GM19193 (cell line): Measurements from ENCODE around the gene ADAT1.

Experiments used
- POLR2A ChIP-seq: IDR thresholded peaks from 4 replicates; pipeline ENCODE4 v1.6.1; 2011; ENCODE audit not compliant: insufficient read depth, insufficient read length; ENCODE audit errors: extremely low read depth

ADAT1 gene

DNA sequence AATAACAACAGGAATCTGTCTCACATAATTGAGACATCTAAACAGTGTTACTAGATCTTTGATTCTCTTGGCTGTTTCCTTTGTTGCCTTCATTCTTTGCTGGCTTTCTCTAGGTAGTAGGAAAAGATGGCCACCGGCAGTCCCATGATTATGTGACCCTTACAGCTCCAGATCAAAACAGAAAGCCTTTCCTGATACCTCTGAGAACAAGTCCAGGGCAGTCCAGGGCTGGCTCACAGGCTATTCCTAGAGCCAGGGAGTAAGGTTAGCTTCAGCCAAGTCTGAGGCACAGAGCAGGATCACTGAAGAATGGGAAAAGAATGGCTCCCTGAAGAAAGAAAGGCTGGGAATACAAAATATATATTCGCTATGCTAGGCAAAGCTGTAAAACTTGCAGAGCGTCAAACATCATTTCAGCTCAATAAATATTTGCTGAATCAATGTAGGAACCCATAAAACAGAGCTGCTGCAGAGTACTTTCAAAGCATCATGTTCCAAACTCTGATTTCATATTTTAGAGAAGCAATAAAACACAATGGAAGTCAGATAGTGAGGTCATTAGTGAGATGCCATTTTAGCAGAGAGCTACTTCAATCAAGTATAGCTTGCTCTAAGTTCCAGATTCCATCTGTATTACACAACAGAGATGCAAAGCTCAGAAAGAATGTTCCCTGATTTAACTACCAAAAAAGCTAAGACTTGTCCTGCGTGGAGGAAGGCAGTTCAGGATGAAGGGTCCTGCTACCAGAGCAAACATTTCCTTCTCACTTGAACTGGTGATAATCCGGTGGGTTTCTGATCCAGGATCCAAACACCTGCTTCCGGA lies 23.4 kb downstream of the ADAT1 start:
- TF ChIP-seq POLR2A: no peak

DNA sequence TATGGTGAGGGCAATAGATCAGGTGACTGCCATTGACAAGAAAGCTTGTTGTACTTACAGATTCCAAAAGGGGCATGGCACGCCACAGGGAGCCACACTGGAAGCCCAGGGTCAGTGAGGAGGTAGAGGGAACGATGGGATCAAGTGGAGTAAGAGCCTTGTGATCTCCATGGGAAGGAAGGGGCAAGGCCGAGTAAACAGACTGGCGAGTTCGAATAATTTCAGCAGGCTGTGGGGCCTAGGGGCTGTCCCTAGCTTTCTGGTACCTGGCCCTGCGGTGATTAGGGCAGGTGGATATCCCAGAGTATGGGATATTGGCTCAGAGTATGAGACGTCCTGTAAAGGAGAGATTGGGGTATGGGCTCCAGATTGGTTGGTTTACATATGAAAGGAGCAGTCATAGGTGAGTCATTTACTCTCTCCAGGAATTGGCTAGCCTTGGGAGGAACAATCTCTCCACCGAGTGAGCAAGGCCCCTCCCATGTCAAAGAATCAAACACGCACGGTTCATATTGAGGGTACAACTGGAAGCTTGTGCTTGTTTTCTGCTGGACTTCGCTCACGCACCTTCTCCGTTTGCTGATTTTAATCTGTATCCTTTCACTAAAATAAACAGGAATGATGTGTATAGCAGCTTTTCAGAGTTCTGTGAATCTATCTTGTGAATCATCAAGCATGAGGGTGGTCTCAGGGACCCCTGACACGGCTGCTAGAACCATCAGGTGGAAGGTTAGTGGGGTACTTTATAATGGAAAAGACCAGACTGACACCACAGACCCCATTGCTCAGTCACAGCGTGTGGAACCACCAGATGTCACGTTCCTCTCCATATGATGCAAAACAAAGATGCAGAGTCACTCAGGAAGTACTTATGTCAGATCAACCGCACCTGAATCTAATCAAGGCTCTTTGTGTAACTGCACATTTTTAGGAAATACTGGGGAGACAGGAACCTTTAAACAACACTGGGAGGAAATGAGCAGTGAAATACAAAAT lies 29.0 kb downstream of the ADAT1 start:
- TF ChIP-seq POLR2A: no peak

DNA sequence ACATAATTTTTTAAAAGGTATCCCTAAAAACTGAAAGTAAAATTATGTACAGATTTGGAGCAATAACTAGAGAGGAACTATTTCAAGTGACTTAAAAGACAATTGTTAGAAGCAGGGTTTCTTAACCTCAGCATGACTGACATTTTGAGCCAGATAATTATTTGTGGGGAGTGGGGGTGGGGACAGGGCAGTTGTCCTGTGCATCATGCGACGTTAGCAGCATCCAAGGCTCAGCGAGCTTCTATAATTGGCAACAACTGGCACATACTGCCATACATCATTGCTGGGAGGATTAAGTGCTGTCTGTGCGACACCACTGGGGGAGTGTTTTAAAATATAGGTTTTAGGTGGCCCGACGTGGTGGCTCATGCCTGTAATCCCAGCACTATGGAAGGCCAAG lies 29.8 kb downstream of the ADAT1 start:
- no peak for TF ChIP-seq POLR2A

DNA sequence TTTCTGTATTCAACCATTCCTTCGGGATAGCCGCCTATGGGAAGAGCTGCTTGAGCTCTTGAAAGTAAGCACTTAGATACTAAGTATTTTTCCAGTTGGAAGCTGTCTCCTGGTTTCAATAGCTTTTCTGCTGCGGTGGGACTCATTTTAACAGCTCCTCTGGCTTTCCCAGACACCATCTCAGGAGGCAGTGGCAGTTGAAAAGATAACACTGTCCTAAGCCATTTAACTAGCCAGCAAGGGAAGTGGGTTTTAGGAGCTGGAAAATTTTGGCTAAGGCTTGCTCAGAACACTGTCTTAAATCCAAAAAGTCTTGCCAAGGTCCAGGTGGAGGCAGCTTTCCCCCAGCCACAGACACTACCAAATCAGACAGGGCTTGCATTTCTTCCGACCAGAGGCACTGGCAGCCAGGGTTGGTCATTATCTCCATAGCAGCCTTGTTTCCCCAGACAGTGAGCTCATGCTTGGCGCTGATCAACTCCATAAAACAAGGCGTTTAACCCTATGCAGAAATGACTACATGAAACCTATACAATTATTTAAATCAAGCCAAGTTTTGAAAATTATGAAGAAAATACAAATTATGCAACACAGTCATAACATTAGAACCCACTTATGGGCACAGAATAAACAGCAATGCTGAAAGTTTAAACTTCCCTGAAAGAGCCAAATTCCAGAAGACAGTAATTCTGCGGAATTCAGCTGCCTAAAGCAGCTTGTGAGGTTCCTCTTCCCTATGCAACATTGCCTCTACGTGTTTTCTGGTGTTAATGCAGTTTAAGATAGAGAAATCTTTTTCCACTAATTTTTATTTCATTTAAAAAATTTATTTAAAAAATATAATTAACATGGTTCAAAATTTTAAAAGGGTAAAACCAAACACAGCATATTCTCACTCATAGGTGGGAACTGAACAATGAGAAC lies 31.9 kb downstream of the ADAT1 start:
- no peak for TF ChIP-seq POLR2A

DNA sequence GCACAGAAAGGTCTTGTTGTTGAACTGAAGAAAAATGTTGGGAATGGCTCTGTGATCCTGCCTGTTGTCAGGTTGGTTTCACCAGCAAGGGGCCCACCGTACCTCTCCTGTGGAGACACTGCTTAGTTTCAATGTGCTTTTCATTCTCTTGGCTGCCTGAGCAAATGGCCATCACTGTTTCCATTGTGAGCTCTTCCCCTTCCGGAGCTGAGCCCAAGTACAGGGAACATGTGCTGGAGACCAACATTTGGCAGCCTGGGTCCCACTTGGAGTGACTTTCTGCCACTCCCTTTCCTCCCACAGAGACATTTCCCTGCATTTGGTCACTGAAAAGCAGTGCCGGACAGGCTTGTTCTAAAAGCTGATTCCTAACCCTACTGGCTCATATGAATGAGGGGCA lies 33.8 kb downstream of the ADAT1 start:
- no peak for TF ChIP-seq POLR2A

DNA sequence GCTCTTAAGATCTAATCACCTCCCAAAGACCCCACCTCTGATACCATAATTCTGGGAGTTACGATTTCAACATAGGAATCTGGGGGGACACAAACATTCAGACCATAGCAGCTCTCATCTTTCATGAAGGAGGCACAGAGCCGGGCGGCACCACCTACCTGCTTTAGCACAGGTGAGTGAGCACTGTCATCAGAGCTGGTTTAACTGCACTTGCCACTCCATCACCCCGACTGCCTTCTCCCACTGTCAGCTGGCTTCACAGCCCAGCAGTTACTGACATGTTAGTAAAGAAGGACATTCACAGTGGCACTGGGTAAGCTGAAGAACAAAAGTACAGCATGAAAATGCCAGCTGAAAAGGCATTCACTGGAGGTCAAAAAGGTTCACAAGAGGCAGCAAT lies 34.4 kb downstream of the ADAT1 start:
- TF ChIP-seq POLR2A: no peak

DNA sequence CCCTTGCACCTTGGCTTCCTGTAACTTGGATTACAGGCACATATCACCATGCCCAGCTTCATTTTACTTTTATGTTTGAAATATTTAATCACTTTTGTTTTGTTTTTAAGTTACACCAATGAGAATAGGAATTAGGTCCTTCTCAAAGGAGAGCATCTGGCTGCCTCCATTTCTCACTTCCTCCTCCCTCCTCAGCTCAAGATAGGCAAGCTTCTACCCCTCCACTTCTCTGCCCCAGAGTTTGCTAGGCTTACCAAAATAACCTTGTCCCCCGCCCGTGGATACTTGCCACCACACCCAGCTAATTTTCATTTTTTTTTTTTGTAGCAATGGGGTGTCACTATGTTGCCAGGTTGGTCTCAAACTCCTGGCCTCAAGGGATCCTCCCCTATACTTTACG lies 39.0 kb downstream of the ADAT1 start:
- no peak for TF ChIP-seq POLR2A

DNA sequence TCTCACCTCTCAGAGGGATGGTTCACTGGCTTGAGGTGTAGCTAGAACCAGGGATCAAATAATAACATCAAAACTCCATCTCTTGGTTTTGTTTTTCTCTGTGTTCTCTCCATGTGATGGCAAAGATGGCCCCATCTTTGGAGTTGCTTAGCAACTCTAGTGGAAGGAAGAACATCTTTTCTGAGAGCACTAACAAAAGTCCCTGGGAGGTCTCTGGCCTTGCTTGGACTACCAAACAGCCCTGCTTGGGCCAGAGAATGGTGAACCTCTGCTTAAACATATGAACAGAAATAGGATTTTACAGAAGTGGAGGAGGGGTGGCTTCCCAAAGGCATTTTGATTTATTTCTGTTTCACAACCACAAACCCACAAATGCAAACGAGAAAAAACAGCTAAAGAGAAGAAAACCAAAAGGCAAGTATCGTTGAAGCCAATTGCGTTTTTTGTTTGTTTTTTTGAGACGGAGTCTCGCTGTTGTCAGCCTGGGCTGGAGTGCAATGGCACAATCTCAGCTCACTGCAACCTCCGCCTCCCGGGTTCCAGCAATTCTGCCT lies 43.7 kb downstream of the ADAT1 start:
- TF ChIP-seq POLR2A: no peak

DNA sequence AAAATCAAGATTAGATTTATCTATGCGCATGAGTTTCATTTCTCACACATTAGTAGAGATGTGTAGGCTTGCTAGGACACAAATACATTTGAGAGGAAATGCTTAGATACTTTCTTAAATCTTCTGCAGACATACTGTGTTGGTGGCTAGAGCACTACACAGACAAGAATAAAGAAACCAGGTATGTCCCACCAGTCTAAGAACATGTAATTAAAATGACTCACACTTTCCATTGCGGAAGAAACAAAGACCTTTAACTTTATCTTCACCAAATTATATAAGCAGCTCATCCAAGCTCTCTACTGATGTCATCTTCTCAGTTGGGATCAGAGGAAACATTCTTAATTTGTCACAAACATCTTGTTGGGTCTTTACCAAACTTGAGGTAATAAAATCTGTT lies 44.4 kb downstream of the ADAT1 start:
- no peak for TF ChIP-seq POLR2A

DNA sequence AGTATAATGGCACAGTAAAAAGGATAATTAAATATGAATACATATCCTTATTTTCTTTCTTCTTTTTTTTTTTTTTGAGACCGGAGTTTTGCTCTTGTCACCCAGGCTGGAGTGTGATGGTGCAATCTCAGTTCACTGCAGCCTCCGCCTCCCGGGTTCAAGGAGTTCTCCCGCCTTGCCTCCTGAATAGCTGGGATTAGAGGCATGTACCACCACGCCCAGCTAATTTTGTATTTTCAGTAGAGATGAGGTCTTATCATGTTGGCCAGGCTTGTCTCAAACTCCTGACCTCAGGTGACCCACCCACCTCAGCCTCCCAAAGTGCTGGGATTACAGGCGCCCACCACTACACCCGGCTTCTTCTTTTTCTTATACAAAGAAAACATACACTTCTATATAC lies 44.9 kb downstream of the ADAT1 start:
- TF ChIP-seq POLR2A: no peak

DNA sequence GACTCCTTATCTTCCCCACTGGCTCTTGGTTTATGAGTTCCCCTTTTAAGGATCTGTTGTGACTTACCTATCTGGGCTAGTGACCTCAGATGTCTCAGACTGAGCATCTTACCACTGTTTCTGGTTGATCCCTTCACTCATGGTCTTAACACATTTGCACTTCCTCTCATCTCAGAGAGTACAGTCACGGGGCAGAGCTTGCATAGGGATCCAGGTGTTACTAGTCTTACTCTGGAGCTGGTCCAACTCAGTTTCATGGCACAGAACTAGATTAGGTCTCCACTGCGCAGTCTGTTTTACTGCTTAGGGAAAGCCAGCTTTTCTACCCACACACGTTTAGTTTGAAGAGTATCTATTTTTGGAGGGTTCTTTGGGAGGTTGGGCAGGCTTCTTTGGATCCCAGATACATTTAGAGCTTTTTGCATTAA lies 46.7 kb downstream of the ADAT1 start:
- no peak for TF ChIP-seq POLR2A

DNA sequence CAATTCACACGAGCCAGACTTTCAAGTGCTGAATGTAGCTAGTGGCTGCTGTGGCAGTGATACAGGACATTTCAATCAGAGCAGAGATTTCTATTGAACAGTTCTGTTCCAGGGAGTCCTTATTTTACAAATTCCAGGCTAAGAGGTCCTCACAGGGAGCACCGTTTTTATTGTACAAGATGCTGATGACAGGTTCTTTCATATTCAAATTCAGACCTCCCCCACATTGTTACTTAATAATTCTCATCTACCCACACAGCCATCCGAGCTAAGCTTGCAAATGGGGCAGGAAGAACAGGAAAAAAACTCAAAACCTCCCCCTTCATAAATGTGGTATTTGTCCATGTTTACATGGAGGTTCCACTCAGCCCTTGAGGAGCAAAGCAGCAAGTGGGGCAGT lies 47.1 kb downstream of the ADAT1 start:
- no peak for TF ChIP-seq POLR2A

DNA sequence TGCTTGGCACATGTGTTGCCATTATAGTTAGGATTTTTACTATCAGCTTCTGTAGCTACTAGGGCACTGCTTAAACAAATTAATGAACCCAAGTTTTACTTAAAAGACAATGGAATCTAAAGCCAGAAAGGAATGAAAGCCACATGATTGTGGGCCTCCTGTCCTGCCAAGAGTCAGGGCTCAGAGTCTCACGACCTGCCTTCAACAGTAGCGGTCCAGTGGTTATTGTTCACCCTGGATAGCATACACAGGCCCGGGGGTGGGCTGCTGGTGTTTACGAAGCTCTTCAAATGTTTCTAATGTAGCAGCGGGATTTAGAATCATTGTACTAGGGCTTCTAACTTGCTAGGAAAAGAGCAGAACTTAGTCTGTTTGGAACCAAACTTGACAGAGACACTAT lies 49.1 kb downstream of the ADAT1 start:
- TF ChIP-seq POLR2A: no peak

DNA sequence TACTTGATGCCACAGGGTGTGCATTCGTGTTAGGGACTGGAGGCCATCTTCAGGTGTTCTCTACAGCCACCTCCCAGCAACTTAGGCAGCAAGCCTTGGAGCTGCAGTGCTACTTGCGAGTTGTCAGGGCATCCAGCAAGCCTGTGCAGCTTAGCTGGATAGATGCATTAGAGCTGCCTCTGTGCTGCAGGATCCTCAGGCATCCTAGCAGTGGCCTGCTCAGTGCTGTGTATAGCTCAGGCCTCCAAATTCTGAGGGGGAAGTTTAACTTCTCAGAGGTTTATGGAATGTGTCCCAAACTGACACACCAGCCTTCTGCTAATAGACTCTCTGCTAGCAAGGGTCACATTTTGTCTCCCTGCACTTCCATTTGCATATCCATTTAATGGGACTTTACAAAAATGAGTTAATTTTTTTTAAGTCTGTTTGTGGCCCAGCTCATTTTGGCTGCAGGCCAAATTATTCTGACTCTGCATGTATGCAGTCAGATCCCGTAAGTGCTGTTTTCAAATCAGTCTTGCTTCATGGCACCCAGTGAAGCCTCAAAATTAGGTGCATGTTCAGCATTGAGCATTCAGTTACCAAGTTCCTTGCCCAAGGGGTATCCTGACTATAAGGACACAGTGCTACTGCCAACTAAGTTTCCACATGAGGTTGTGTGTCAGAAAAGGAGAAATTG lies 50.1 kb downstream of the ADAT1 start:
- no peak for TF ChIP-seq POLR2A
